ENCODE data around the gene MAML3. TPM values are rescaled to one million over a fixed set of nuclear protein-coding genes. Genes with fewer than 3 reads are reported as not detected.

Gene MAML3
- total RNA-seq, 1 donor from 2014 or later: 4.0 TPM

GRCh38 chr4:139845453-139846093, 308.4 kb downstream of the MAML3 start:
- no peak for DNase-seq (ENCODE audit: low read depth in 2 of 2)

- no peak for DNase-seq (ENCODE audit: low read depth in 2 of 2)
Observed at GRCh38 chr4:139844459-139845036, 309.4 kb downstream of the MAML3 start.

- DNase-seq (ENCODE audit: low read depth in 2 of 2): no peak
Observed at GRCh38 chr4:139844057-139844456, 309.9 kb downstream of the MAML3 start.

- no peak for DNase-seq (ENCODE audit: low read depth in 2 of 2)
Observed at GRCh38 chr4:139843641-139844040, 310.3 kb downstream of the MAML3 start.

GRCh38 chr4:139841464-139842195, 312.4 kb downstream of the MAML3 start:
- DNase-seq (ENCODE audit: low read depth in 2 of 2): peak in 1 of 2 donors; percentile 11

- no peak for DNase-seq (ENCODE audit: low read depth in 2 of 2)
Observed at GRCh38 chr4:139840773-139841172, 313.2 kb downstream of the MAML3 start.

GRCh38 chr4:139839403-139840031, 314.5 kb downstream of the MAML3 start:
- DNase-seq (ENCODE audit: low read depth in 2 of 2): no peak

GRCh38 chr4:139838811-139839210, 315.2 kb downstream of the MAML3 start:
- no peak for DNase-seq (ENCODE audit: low read depth in 2 of 2)

- peak in 1 of 2 donors; percentile 38 for DNase-seq (ENCODE audit: low read depth in 2 of 2)
Observed at GRCh38 chr4:139834981-139835391, 319.0 kb downstream of the MAML3 start.

GRCh38 chr4:139834226-139834662, 319.7 kb downstream of the MAML3 start:
- no peak for DNase-seq (ENCODE audit: low read depth in 2 of 2)

GRCh38 chr4:139833151-139833910, 320.7 kb downstream of the MAML3 start:
- no peak for DNase-seq (ENCODE audit: low read depth in 2 of 2)

GRCh38 chr4:139828966-139829664, 324.9 kb downstream of the MAML3 start:
- DNase-seq (ENCODE audit: low read depth in 2 of 2): no peak

- no peak for DNase-seq (ENCODE audit: low read depth in 2 of 2)
Observed at GRCh38 chr4:139826426-139826825, 327.6 kb downstream of the MAML3 start.

- no peak for DNase-seq (ENCODE audit: low read depth in 2 of 2)
Observed at GRCh38 chr4:139825523-139826014, 328.4 kb downstream of the MAML3 start.

GRCh38 chr4:139824882-139825522, 329.0 kb downstream of the MAML3 start:
- DNase-seq (ENCODE audit: low read depth in 2 of 2): no peak

GRCh38 chr4:139823746-139824145, 330.2 kb downstream of the MAML3 start:
- no peak for DNase-seq (ENCODE audit: low read depth in 2 of 2)

GRCh38 chr4:139823345-139823744, 330.6 kb downstream of the MAML3 start:
- DNase-seq (ENCODE audit: low read depth in 2 of 2): no peak

- DNase-seq (ENCODE audit: low read depth in 2 of 2): no peak
Observed at GRCh38 chr4:139822391-139822790, 331.6 kb downstream of the MAML3 start.

- DNase-seq (ENCODE audit: low read depth in 2 of 2): no peak
Observed at GRCh38 chr4:139819082-139819481, 334.9 kb downstream of the MAML3 start.

Data from lung microvascular endothelial cell (primary cell).